Measurements from ENCODE around the gene ZNF239.
"Not testable (repeated sequence)": the region's sequence is repeated elsewhere in the genome, so short reads cannot be mapped to it uniquely, and the experiment has no call there.

ZNF239 gene

GRCh38 chr10:43574001-43574892 is at the start of gene ZNF239:
Gene ZNF239 (minus strand): TSS chr10:43574616. CDS start chr10:43558079, 16,537 bp downstream.
- peak; percentile 82 for DNase-seq (ENCODE audit: low read depth)

- no peak for DNase-seq (ENCODE audit: low read depth)
These were observed 48.9 kb upstream of the ZNF239 start for GRCh38 chr10:43623351-43623750.

- DNase-seq (ENCODE audit: low read depth), result no peak
These were observed 47.6 kb upstream of the ZNF239 start for GRCh38 chr10:43622038-43622437.

GRCh38 chr10:43619368-43619767 is 45.0 kb upstream of the ZNF239 start:
- DNase-seq (ENCODE audit: low read depth), result no peak

- DNase-seq (ENCODE audit: low read depth), result no peak
These were observed 42.4 kb upstream of the ZNF239 start for GRCh38 chr10:43616697-43617370.

GRCh38 chr10:43610636-43611035 is 36.2 kb upstream of the ZNF239 start:
- DNase-seq (ENCODE audit: low read depth), result no peak

GRCh38 chr10:43607199-43607573 is 32.8 kb upstream of the ZNF239 start:
- no peak for DNase-seq (ENCODE audit: low read depth)

GRCh38 chr10:43606323-43607198 is 32.1 kb upstream of the ZNF239 start, which contains the start of gene ZNF485:
Gene ZNF485 (plus strand): TSS chr10:43606438. CDS start chr10:43607051, 613 bp downstream.
- DNase-seq (ENCODE audit: low read depth), result peak; percentile 64

- DNase-seq (ENCODE audit: low read depth), result no peak
These were observed 31.5 kb upstream of the ZNF239 start for GRCh38 chr10:43605850-43606322.

- DNase-seq (ENCODE audit: low read depth), result not testable (repeated sequence)
These were observed 27.2 kb upstream of the ZNF239 start for GRCh38 chr10:43601576-43601975.

GRCh38 chr10:43599333-43599732 is 24.9 kb upstream of the ZNF239 start:
- no peak for DNase-seq (ENCODE audit: low read depth)

GRCh38 chr10:43598446-43598845 is 24.0 kb upstream of the ZNF239 start:
- no peak for DNase-seq (ENCODE audit: low read depth)

GRCh38 chr10:43596546-43596945 is 22.1 kb upstream of the ZNF239 start:
- DNase-seq (ENCODE audit: low read depth), result no peak

GRCh38 chr10:43595739-43596298 is 21.4 kb upstream of the ZNF239 start:
- peak; percentile 4 for DNase-seq (ENCODE audit: low read depth)

GRCh38 chr10:43594944-43595589 is 20.7 kb upstream of the ZNF239 start:
- no peak for DNase-seq (ENCODE audit: low read depth)

GRCh38 chr10:43591303-43591904 is 17.0 kb upstream of the ZNF239 start:
- no peak for DNase-seq (ENCODE audit: low read depth)

GRCh38 chr10:43586730-43587115 is 12.3 kb upstream of the ZNF239 start:
- DNase-seq (ENCODE audit: low read depth), result not testable (repeated sequence)

GRCh38 chr10:43585981-43586729 is 11.7 kb upstream of the ZNF239 start:
- DNase-seq (ENCODE audit: low read depth), result no peak

- DNase-seq (ENCODE audit: low read depth), result no peak
These were observed 10.6 kb upstream of the ZNF239 start for GRCh38 chr10:43585046-43585445.

GRCh38 chr10:43584051-43584450 is 9.6 kb upstream of the ZNF239 start:
- DNase-seq (ENCODE audit: low read depth), result no peak

Measured in stimulated activated CD8-positive, alpha-beta memory T cell treated with anti-CD3 and anti-CD28 coated beads, Interleukin-4, amount 100 ng/mL, for 24 hours (primary cell).